Measurements from ENCODE around the gene HECA.
"Not testable (repeated sequence)": the region's sequence is repeated elsewhere in the genome, so short reads cannot be mapped to it uniquely, and the experiment has no call there.

HECA gene

GRCh38 chr6:139165324-139165723, 30.4 kb downstream of the HECA start:
- DNase-seq: no peak

GRCh38 chr6:139166238-139166955, 31.5 kb downstream of the HECA start:
- no peak for DNase-seq

GRCh38 chr6:139166956-139167313, 32.1 kb downstream of the HECA start:
- DNase-seq: no peak

GRCh38 chr6:139172151-139172550, 37.3 kb downstream of the HECA start:
- no peak for DNase-seq

GRCh38 chr6:139172567-139172966, 37.7 kb downstream of the HECA start:
- no peak for DNase-seq

- DNase-seq: no peak
These were observed 38.3 kb downstream of the HECA start for GRCh38 chr6:139173172-139173571.

- no peak for DNase-seq
These were observed 38.9 kb downstream of the HECA start for GRCh38 chr6:139173822-139174221.

GRCh38 chr6:139174961-139175360, 40.1 kb downstream of the HECA start:
- no peak for DNase-seq

GRCh38 chr6:139175389-139175948, 40.6 kb downstream of the HECA start:
- no peak for DNase-seq

GRCh38 chr6:139181236-139181635, 46.4 kb downstream of the HECA start:
- no peak for DNase-seq

GRCh38 chr6:139184047-139184446, 49.2 kb downstream of the HECA start:
- DNase-seq: no peak

GRCh38 chr6:139184459-139184858, 49.6 kb downstream of the HECA start:
- no peak for DNase-seq

GRCh38 chr6:139186242-139186641, 51.4 kb downstream of the HECA start:
- no peak for DNase-seq

GRCh38 chr6:139186692-139187091, 51.8 kb downstream of the HECA start:
- no peak for DNase-seq

- no peak for DNase-seq
These were observed 52.6 kb downstream of the HECA start for GRCh38 chr6:139187489-139187888.

- no peak for DNase-seq
These were observed 54.8 kb downstream of the HECA start for GRCh38 chr6:139189665-139190064.

GRCh38 chr6:139194740-139195139, 59.9 kb downstream of the HECA start:
- DNase-seq: no peak

- no peak for DNase-seq
These were observed 63.8 kb downstream of the HECA start for GRCh38 chr6:139198529-139199288.

GRCh38 chr6:139201378-139201777, 66.5 kb downstream of the HECA start:
- no peak for DNase-seq

GRCh38 chr6:139204978-139205377, 70.1 kb downstream of the HECA start:
- no peak for DNase-seq

- no peak for DNase-seq
These were observed 71.0 kb downstream of the HECA start for GRCh38 chr6:139205843-139206242.

GRCh38 chr6:139210766-139211165, 75.9 kb downstream of the HECA start:
- DNase-seq: not testable (repeated sequence)

- DNase-seq: not testable (repeated sequence)
These were observed 77.6 kb downstream of the HECA start for GRCh38 chr6:139212460-139212859.

GRCh38 chr6:139219271-139219729, 84.4 kb downstream of the HECA start:
- DNase-seq: peak; percentile 92
